Left cardiac atrium (tissue), 4 donors: ENCODE data around the gene ARHGAP26. TPM values are rescaled to one million over a fixed set of nuclear protein-coding genes. Genes with fewer than 3 reads are reported as not detected.

ENCODE experiments used
- ATAC-seq, 2 donors: fragments of 200-7000 bp; cut with Tn5 transposase; one replicate each; pipeline ENCODE4 v1.9.1; 2020; ENCODE audit warnings: mild to moderate bottlenecking in 2 of 2, moderate library complexity in 2 of 2
- DNase-seq: peaks from one replicate; pipeline ENCODE4 v3.0.0-alpha.2; 2020
- intact Hi-C, 2 donors: fragments of 100-400 bp; cut with DNase I; formaldehyde crosslinking; loops; one replicate each; pipeline versions ENCODE4 v1.14.1 to v1.15.1; 2022 to 2023
- total RNA-seq, 2 donors: library from RNA; stranded (reverse); fragmentation: NEBNext Ultra II Directional; extraction: Animal tissue kit (Norgen Biotek cat#: 25700); gene quantifications; one replicate each; pipeline ENCODE4 v1.2.1, GENCODE V29; 2021
- donor health status: DM: no; HTN: yes; CAD: no.
- donor health status: DM: no; HTN: yes; CAD: no; lungs with severe emphysema.
- donor health status: DM: yes; HTN: yes; CAD: no.
- donor health status: Dilated cardiomyopathy.

Gene ARHGAP26
- total RNA-seq, 2 donors from 2014 or later = 29.6 to 50.2 TPM

- DNase-seq (peak; percentile 26), ATAC-seq (peak; percentile 46 to 64)
- intact Hi-C loops = no loop called here
Measured at GRCh38 chr5:143135832-143136551, 365.8 kb downstream of the ARHGAP26 start.

- ATAC-seq (no peak), DNase-seq (no peak)
- intact Hi-C loops = no loop called here
Measured at GRCh38 chr5:143138839-143139238, 368.7 kb downstream of the ARHGAP26 start.

- ATAC-seq (no peak), DNase-seq (no peak)
Measured at GRCh38 chr5:143139585-143139984, 369.4 kb downstream of the ARHGAP26 start.

GRCh38 chr5:143140492-143141203 lies 370.5 kb downstream of the ARHGAP26 start:
- ATAC-seq (no peak), DNase-seq (no peak)
- intact Hi-C loops = no loop called here

More at GRCh38 chr5:143139585-143139984, 369.4 kb downstream of the ARHGAP26 start:
- intact Hi-C loops = no loop called here

- ATAC-seq = no peak
- intact Hi-C loops = no loop called here
- no peak for DNase-seq
Measured at GRCh38 chr5:143141652-143142051, 371.5 kb downstream of the ARHGAP26 start.

- ATAC-seq = peak; percentile 79 to 86
- DNase-seq = peak; percentile 70
- intact Hi-C loops = no loop called here
Measured at GRCh38 chr5:143142596-143143435, 372.6 kb downstream of the ARHGAP26 start.

- intact Hi-C loops = no loop called here
- ATAC-seq = no peak
- DNase-seq = no peak
Measured at GRCh38 chr5:143143973-143144372, 373.8 kb downstream of the ARHGAP26 start.

- DNase-seq (no peak), ATAC-seq (no peak)
- intact Hi-C loops = no loop called here
Measured at GRCh38 chr5:143145243-143146160, 375.3 kb downstream of the ARHGAP26 start.

GRCh38 chr5:143146161-143146560 lies 376.0 kb downstream of the ARHGAP26 start:
- ATAC-seq = no peak
- no peak for DNase-seq
- intact Hi-C loops = no loop called here

- DNase-seq (no peak), ATAC-seq (no peak)
- intact Hi-C loops = no loop called here
Measured at GRCh38 chr5:143147383-143147782, 377.2 kb downstream of the ARHGAP26 start.

GRCh38 chr5:143147902-143148301 lies 377.7 kb downstream of the ARHGAP26 start:
- DNase-seq (no peak), ATAC-seq (peak in 1 of 2 donors; percentile 54)
- intact Hi-C loops = no loop called here

GRCh38 chr5:143148771-143149170 lies 378.6 kb downstream of the ARHGAP26 start:
- ATAC-seq (peak in 1 of 2 donors; percentile 24), DNase-seq (no peak)

GRCh38 chr5:143149759-143150158 lies 379.6 kb downstream of the ARHGAP26 start:
- DNase-seq (no peak), ATAC-seq (no peak)
- intact Hi-C loops = no loop called here

More at GRCh38 chr5:143148771-143149170, 378.6 kb downstream of the ARHGAP26 start:
- intact Hi-C loops = no loop called here

GRCh38 chr5:143151056-143151700 lies 381.0 kb downstream of the ARHGAP26 start:
- no peak for ATAC-seq
- no peak for DNase-seq
- intact Hi-C loops = no loop called here

- DNase-seq = no peak
- no peak for ATAC-seq
- intact Hi-C loops = no loop called here
Measured at GRCh38 chr5:143152445-143152844, 382.3 kb downstream of the ARHGAP26 start.

GRCh38 chr5:143153332-143154119 lies 383.3 kb downstream of the ARHGAP26 start:
- DNase-seq (peak; percentile 76), ATAC-seq (peak; percentile 84 to 89)
- intact Hi-C loops = no loop called here
